GM13976 (cell line): Measurements from ENCODE around the gene SMARCD1.

Source experiments
- DNase-seq: peaks from one replicate; pipeline ENCODE4 v3.0.0; 2012; ENCODE audit warnings: low spot score
- CTCF ChIP-seq: IDR thresholded peaks from 2 replicates; pipeline ENCODE4 v1.5.1; 2012; ENCODE audit warnings: borderline replicate concordance, mild to moderate bottlenecking; ENCODE audit not compliant: insufficient read depth; ENCODE audit errors: extremely low read depth, missing control alignments, control extremely low read depth
- in situ Hi-C: fragments of 300-500 bp; cut with MboI; formaldehyde crosslinking; loops from one replicate; pipeline ENCODE4 v1.12.0; 2022; ENCODE audit warnings: low sequenced_read_pairs, mixed read lengths, inconsistent platforms; ENCODE audit not compliant: unreplicated experiment

The SMARCD1 gene

GRCh38 chr12:50106907-50107306 lies 21.8 kb downstream of the SMARCD1 start:
- no peak for TF ChIP-seq CTCF
- no peak for DNase-seq
- in situ Hi-C loops: no loop called here

GRCh38 chr12:50107416-50108268 lies 22.5 kb downstream of the SMARCD1 start:
- no peak for TF ChIP-seq CTCF
- no peak for DNase-seq
- in situ Hi-C loops: no loop called here

GRCh38 chr12:50109319-50109718 lies 24.2 kb downstream of the SMARCD1 start:
- in situ Hi-C loops: no loop called here
- no peak for DNase-seq

GRCh38 chr12:50110127-50110761 lies 25.1 kb downstream of the SMARCD1 start:
- peak; percentile 66 for DNase-seq
- in situ Hi-C loops: no loop called here
- no peak for TF ChIP-seq CTCF

More at GRCh38 chr12:50109319-50109718, 24.2 kb downstream of the SMARCD1 start:
- TF ChIP-seq CTCF: no peak

GRCh38 chr12:50110762-50111351 lies 25.7 kb downstream of the SMARCD1 start:
- in situ Hi-C loops: no loop called here
- no peak for TF ChIP-seq CTCF
- peak; percentile 47 for DNase-seq

GRCh38 chr12:50111395-50111692 lies 26.2 kb downstream of the SMARCD1 start:
- TF ChIP-seq CTCF: no peak
- in situ Hi-C loops: no loop called here
- no peak for DNase-seq
